GM12801 (cell line): Measurements from ENCODE around the gene IMPG1.

ENCODE experiments used
- CTCF ChIP-seq: IDR thresholded peaks from one replicate; pipeline ENCODE4 v1.5.1; 2011; ENCODE audit warnings: control low read depth; ENCODE audit not compliant: insufficient read length; ENCODE audit errors: extremely low read depth

Gene IMPG1

GRCh38 chr6:75882734-75883133 lies 189.7 kb downstream of the IMPG1 start:
- no peak for TF ChIP-seq CTCF

GRCh38 chr6:75880305-75880704 lies 192.2 kb downstream of the IMPG1 start:
- TF ChIP-seq CTCF = no peak

- TF ChIP-seq CTCF = no peak
These were observed 196.3 kb downstream of the IMPG1 start for GRCh38 chr6:75876152-75876551.

GRCh38 chr6:75874224-75874623 lies 198.2 kb downstream of the IMPG1 start:
- no peak for TF ChIP-seq CTCF
